Measurements from ENCODE around the gene DPP3. TPM values are rescaled to one million over a fixed set of nuclear protein-coding genes. Genes with fewer than 3 reads are reported as not detected.
"Not testable (repeated sequence)": the region's sequence is repeated elsewhere in the genome, so short reads cannot be mapped to it uniquely, and the experiment has no call there.

DPP3 gene, protein sequence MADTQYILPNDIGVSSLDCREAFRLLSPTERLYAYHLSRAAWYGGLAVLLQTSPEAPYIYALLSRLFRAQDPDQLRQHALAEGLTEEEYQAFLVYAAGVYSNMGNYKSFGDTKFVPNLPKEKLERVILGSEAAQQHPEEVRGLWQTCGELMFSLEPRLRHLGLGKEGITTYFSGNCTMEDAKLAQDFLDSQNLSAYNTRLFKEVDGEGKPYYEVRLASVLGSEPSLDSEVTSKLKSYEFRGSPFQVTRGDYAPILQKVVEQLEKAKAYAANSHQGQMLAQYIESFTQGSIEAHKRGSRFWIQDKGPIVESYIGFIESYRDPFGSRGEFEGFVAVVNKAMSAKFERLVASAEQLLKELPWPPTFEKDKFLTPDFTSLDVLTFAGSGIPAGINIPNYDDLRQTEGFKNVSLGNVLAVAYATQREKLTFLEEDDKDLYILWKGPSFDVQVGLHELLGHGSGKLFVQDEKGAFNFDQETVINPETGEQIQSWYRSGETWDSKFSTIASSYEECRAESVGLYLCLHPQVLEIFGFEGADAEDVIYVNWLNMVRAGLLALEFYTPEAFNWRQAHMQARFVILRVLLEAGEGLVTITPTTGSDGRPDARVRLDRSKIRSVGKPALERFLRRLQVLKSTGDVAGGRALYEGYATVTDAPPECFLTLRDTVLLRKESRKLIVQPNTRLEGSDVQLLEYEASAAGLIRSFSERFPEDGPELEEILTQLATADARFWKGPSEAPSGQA
- polyA plus RNA-seq = 28.8 TPM
- long read RNA-seq, donor 1, partial matches to known transcripts = 5 of 5 reads
- long read RNA-seq, donor 1, other reads (novel, unspliced or antisense) = 0 of 5 reads
- long read RNA-seq, donor 2, partial matches to known transcripts = 13 of 19 reads
- long read RNA-seq, donor 2, other reads (novel, unspliced or antisense) = 0 of 19 reads
- long read RNA-seq, donor 3 = 0 reads
- long read RNA-seq, donor 4 = 0 reads
- long read RNA-seq, donor 5, partial matches to known transcripts = 0 of 3 reads
- long read RNA-seq, donor 5, other reads (novel, unspliced or antisense) = 0 of 3 reads
- long read RNA-seq, donor 6, partial matches to known transcripts = 9 of 12 reads
- long read RNA-seq, donor 6, other reads (novel, unspliced or antisense) = 0 of 12 reads
- long read RNA-seq, donor 7 = 0 reads
- long read RNA-seq, donor 8, partial matches to known transcripts = 0 of 5 reads
- long read RNA-seq, donor 8, other reads (novel, unspliced or antisense) = 0 of 5 reads
- long read RNA-seq, donor 9, partial matches to known transcripts = 0 of 1 reads
- long read RNA-seq, donor 9, other reads (novel, unspliced or antisense) = 0 of 1 reads
- long read RNA-seq, donor 10, partial matches to known transcripts = 0 of 3 reads
- long read RNA-seq, donor 10, other reads (novel, unspliced or antisense) = 0 of 3 reads
- long read RNA-seq, donor 11, partial matches to known transcripts = 6 of 7 reads
- long read RNA-seq, donor 11, other reads (novel, unspliced or antisense) = 0 of 7 reads

DNA sequence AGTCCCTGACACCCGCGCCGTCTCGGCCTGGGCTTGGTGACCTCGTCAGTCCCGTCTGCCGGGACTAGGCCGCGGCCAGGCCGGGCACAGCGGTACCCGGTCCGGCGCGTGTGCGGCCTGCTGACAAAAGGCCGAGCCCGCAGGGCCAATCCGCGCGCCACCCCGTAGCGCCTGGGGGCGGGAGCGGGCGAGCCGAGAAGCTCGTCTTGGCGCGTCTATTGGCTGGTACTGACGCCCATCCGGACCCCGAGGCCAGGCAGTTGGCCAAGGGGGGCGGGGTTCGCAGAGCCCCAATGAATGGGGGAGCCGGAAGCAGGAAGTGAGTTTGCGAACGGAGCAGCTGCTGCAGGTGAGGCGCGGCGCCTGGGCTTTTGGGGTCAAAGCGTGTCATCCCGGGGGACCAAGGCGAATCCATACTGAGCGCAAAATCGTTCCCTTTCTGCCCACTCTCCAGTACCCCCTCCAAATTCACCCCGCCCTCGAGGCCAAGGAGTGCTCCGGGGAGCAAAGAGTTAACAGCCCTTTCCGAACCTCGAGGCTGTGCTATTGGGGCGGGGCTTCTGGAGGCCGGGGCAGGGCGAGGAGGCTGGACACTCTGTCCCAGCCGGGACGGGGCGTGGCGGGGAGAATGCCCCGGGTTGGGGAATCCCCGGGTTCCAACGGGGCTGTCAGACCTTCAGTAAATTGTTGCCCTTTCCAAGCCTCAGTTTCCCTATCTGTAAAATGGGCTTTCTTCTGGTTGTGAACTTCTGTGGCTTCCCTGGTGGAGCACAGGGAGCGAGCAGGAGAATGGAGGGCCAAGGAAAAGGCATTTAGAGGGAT, at the start of gene DPP3:
Gene DPP3, plus strand, starts transcription at position 318 of the 822 bp plus-strand sequence. CDS start 1,767 bp downstream, outside the sequence.
- no CpG with 5 or more reads among the region's 62 CpGs for WGBS (ENCODE audit: insufficient coverage, low lambda C conversion rate)
- DNase-seq = peak; percentile 96 to 99
- H3K27me3 ChIP-seq (ENCODE audit: control insufficient read depth, insufficient read depth, low read length) = no peaks in the 10 kb centered on the region
- H3K36me3 ChIP-seq (ENCODE audit: control insufficient read depth, insufficient read depth, low read length) = peaks cover 8% of the 10 kb centered on the region
- H3K4me3 ChIP-seq (ENCODE audit: low read length) = peak within 1 kb of the TSS; percentile 68
- peak within 1 kb of the TSS; percentile 90 for H3K27ac ChIP-seq (ENCODE audit: low read length)
- peaks cover 9% of the 10 kb centered on the region for H3K4me1 ChIP-seq (ENCODE audit: control insufficient read depth, insufficient read depth, low read length)
- H3K9me3 ChIP-seq (ENCODE audit: control insufficient read depth, low read depth, low read length) = no peaks in the 10 kb centered on the region

GRCh38 chr11:66431287-66431686, 48.9 kb upstream of the DPP3 start:
- peaks cover 20% of the 10 kb centered on the region for H3K36me3 ChIP-seq (ENCODE audit: control insufficient read depth, insufficient read depth, low read length)
- not testable (repeated sequence) for H3K4me1 ChIP-seq (ENCODE audit: control insufficient read depth, insufficient read depth, low read length); DNase-seq; H3K27me3 ChIP-seq (ENCODE audit: control insufficient read depth, insufficient read depth, low read length); H3K27ac ChIP-seq (ENCODE audit: low read length); H3K9me3 ChIP-seq (ENCODE audit: control insufficient read depth, low read depth, low read length); H3K4me3 ChIP-seq (ENCODE audit: low read length)

- not testable (repeated sequence) for DNase-seq; H3K4me1 ChIP-seq (ENCODE audit: control insufficient read depth, insufficient read depth, low read length); H3K4me3 ChIP-seq (ENCODE audit: low read length); H3K27ac ChIP-seq (ENCODE audit: low read length); H3K27me3 ChIP-seq (ENCODE audit: control insufficient read depth, insufficient read depth, low read length); H3K9me3 ChIP-seq (ENCODE audit: control insufficient read depth, low read depth, low read length)
- WGBS (ENCODE audit: insufficient coverage, low lambda C conversion rate) = no CpG with 5 or more reads among the region's 8 CpGs
- peaks cover 26% of the 10 kb centered on the region for H3K36me3 ChIP-seq (ENCODE audit: control insufficient read depth, insufficient read depth, low read length)
Measured at GRCh38 chr11:66431871-66432329, 48.3 kb upstream of the DPP3 start.

- no peak for DNase-seq
- Histone ChIP-seq H3K9me3 (ENCODE audit: control insufficient read depth, low read depth, low read length) (no peaks in the 10 kb centered on the region), H3K4me1 (ENCODE audit: control insufficient read depth, insufficient read depth, low read length) (peaks cover 4% of the 10 kb centered on the region), H3K27me3 (ENCODE audit: control insufficient read depth, insufficient read depth, low read length) (no peaks in the 10 kb centered on the region), H3K36me3 (ENCODE audit: control insufficient read depth, insufficient read depth, low read length) (peaks cover 30% of the 10 kb centered on the region), H3K4me3 (ENCODE audit: low read length) (no peak overlapping the region), H3K27ac (ENCODE audit: low read length) (no peak overlapping the region)
- WGBS (ENCODE audit: insufficient coverage, low lambda C conversion rate) = 100% methylated on average over 2 of the region's 7 CpGs
Measured at GRCh38 chr11:66432597-66432996, 47.6 kb upstream of the DPP3 start.

- no CpG with 5 or more reads among the region's 12 CpGs for WGBS (ENCODE audit: insufficient coverage, low lambda C conversion rate)
- peak overlapping the region; percentile 76 for H3K4me3 ChIP-seq (ENCODE audit: low read length)
- peaks cover 9% of the 10 kb centered on the region for H3K4me1 ChIP-seq (ENCODE audit: control insufficient read depth, insufficient read depth, low read length)
- peak; percentile 9 to 52 for DNase-seq
- peak overlapping the region; percentile 76 for H3K27ac ChIP-seq (ENCODE audit: low read length)
- no peaks in the 10 kb centered on the region for H3K9me3 ChIP-seq (ENCODE audit: control insufficient read depth, low read depth, low read length)
- H3K27me3 ChIP-seq (ENCODE audit: control insufficient read depth, insufficient read depth, low read length) = no peaks in the 10 kb centered on the region
- H3K36me3 ChIP-seq (ENCODE audit: control insufficient read depth, insufficient read depth, low read length) = peaks cover 24% of the 10 kb centered on the region
Measured at GRCh38 chr11:66437979-66438503, 42.2 kb upstream of the DPP3 start.

DNA sequence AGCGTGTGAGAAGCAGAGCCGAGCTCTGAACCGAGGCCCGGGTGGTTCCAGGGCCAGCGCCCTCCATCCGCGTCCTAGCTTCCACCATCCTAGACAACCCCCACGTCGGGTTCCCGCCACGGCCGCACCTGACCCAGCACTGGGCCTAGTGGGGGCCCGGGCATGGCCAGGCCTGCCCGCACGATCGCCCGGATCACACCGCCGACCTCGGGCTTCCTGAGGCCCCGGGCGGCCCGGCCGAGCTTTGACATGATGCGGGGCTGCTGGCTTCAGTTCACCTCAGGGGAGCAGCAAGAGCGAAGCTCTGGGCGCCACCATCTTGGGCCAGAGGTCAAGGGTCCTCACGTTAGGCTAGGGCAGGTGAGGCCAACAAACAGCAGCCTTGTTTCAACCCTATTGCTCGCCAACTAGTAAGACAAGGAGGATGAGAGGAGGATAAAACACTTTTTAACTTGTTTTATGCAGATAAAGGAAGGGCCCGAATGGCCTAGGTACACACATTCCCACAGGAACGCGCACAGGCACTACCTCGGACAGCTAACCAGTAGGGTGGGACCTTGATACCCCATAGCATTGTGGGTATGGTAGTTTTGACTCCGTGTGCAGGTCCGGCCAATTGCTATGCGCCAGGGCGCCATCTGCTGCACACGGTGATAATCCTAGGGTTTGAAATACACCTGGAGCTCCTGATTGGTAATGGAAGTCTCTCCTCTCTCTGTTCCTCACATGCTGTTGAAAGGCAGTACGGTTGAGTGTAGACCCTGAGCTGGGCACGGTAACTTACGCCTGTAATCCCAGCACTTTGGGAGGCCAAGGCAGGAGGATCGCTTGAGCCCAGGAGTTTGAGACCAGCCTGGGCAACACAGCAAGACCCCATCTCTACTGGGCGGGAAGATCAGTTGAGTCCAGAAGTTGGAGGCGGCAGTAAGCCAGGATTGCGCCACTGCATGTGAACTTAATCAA, 41.4 kb upstream of the DPP3 start, which contains the start of gene MRPL11:
Gene MRPL11, minus strand, starts transcription at position 345 of the 963 bp plus-strand sequence. Its CDS starts 94 bp downstream, at position 251.
- DNase-seq = peak; percentile 94 to 96
- Histone ChIP-seq H3K4me3 (ENCODE audit: low read length) (peak within 1 kb of the TSS; percentile 76), H3K36me3 (ENCODE audit: control insufficient read depth, insufficient read depth, low read length) (peaks cover 24% of the 10 kb centered on the region), H3K27ac (ENCODE audit: low read length) (peak within 1 kb of the TSS; percentile 76), H3K9me3 (ENCODE audit: control insufficient read depth, low read depth, low read length) (peaks cover 4% of the 10 kb centered on the region), H3K4me1 (ENCODE audit: control insufficient read depth, insufficient read depth, low read length) (peaks cover 9% of the 10 kb centered on the region), H3K27me3 (ENCODE audit: control insufficient read depth, insufficient read depth, low read length) (no peaks in the 10 kb centered on the region)
- WGBS (ENCODE audit: insufficient coverage, low lambda C conversion rate) = no CpG with 5 or more reads among the region's 45 CpGs

- not testable (repeated sequence) for H3K27me3 ChIP-seq (ENCODE audit: control insufficient read depth, insufficient read depth, low read length); H3K27ac ChIP-seq (ENCODE audit: low read length); H3K4me3 ChIP-seq (ENCODE audit: low read length); DNase-seq; H3K9me3 ChIP-seq (ENCODE audit: control insufficient read depth, low read depth, low read length); H3K4me1 ChIP-seq (ENCODE audit: control insufficient read depth, insufficient read depth, low read length)
- H3K36me3 ChIP-seq (ENCODE audit: control insufficient read depth, insufficient read depth, low read length) = peaks cover 20% of the 10 kb centered on the region
- WGBS (ENCODE audit: insufficient coverage, low lambda C conversion rate) = 100% methylated on average over 1 of the region's 29 CpGs
Measured at GRCh38 chr11:66440101-66440939, 39.9 kb upstream of the DPP3 start.

DNA sequence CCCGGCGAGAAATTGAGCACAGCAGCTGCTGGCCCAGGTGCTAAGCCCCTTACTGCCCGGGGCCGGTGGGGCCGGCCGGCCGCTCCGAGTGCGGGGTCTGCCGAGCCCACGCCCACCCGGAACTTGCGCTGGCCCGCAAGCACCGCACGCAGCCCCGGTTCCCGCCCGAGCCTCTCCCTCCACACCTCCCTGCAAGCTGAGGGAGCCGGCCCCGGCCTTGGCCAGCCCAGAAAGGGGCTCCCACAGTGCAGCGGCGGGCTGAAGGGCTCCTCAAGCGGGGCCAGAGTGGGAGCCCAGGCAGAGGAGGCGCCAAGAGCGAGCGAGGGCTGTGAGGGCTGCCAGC, 39.3 kb upstream of the DPP3 start:
- no CpG with 5 or more reads among the region's 27 CpGs for WGBS (ENCODE audit: insufficient coverage, low lambda C conversion rate)
- DNase-seq; H3K4me3 ChIP-seq (ENCODE audit: low read length); H3K4me1 ChIP-seq (ENCODE audit: control insufficient read depth, insufficient read depth, low read length); H3K27me3 ChIP-seq (ENCODE audit: control insufficient read depth, insufficient read depth, low read length); H3K9me3 ChIP-seq (ENCODE audit: control insufficient read depth, low read depth, low read length); H3K27ac ChIP-seq (ENCODE audit: low read length): not testable (repeated sequence)
- H3K36me3 ChIP-seq (ENCODE audit: control insufficient read depth, insufficient read depth, low read length) = peaks cover 14% of the 10 kb centered on the region

Data from large intestine (tissue), 12 donors.